Colonic mucosa (tissue), 4 donors: ENCODE results near the gene CYP4Z1. TPM values are rescaled to one million over a fixed set of nuclear protein-coding genes. Genes with fewer than 3 reads are reported as not detected.

ENCODE experiments used
- DNase-seq: peaks from one replicate; pipeline ENCODE4 v3.0.0-alpha.2; 2020
- H3K27ac ChIP-seq: fragments of 200-600 bp; one replicate; pipeline ENCODE4 v1.8.0; 2021
- H3K27me3 ChIP-seq: fragments of 200-600 bp; one replicate; pipeline ENCODE4 v1.8.0; 2021
- H3K36me3 ChIP-seq: fragments of 200-600 bp; one replicate; pipeline ENCODE4 v1.8.0; 2021
- H3K4me1 ChIP-seq: fragments of 200-600 bp; one replicate; pipeline ENCODE4 v1.8.0; 2021; ENCODE audit warnings: mild to moderate bottlenecking
- H3K4me3 ChIP-seq: fragments of 200-600 bp; one replicate; pipeline ENCODE4 v1.8.0; 2021
- H3K9ac ChIP-seq, 2 donors: one replicate each; pipeline ENCODE4 v1.7.0; 2013; ENCODE audit warnings: control low read depth in 2 of 2, low read depth in 2 of 2, low read length in 2 of 2
- H3K9me3 ChIP-seq: fragments of 200-600 bp; one replicate; pipeline ENCODE4 v1.8.0; 2021
- CTCF ChIP-seq: fragments of 200-600 bp; IDR thresholded peaks from one replicate; pipeline ENCODE4 v1.8.0; 2022; ENCODE audit warnings: antibody characterized with exemption, mild to moderate bottlenecking
- intact Hi-C: fragments of 100-400 bp; cut with DNase I; formaldehyde crosslinking; loops from one replicate; pipeline ENCODE4 v1.14.1; 2022
- total RNA-seq, 2 donors: library from RNA; stranded (reverse); fragmentation: NEBNext Ultra II Directional in 1 of 2; extraction: Animal tissue kit (Norgen Biotek cat#: 25700) in 1 of 2; gene quantifications; one replicate each; pipeline ENCODE4 v1.2.1, GENCODE V29; 2021
- donor health status: healthy.
- donor health status: DM: no; HTN: no; CAD: no.
- donor health status: DM: no; HTN: no; CAD: no.

Gene CYP4Z1
- not detected for total RNA-seq

GRCh38 chr1:47067097-47067594, at the start of gene CYP4Z1:
CYP4Z1 (plus strand) TSS chr1:47067231; CDS start chr1:47067491, 260 bp downstream.
- Histone ChIP-seq H3K9ac (no peak within 1 kb of the TSS), H3K9me3 (no peaks in the 10 kb centered on the region), H3K4me1 (no peaks in the 10 kb centered on the region), H3K4me3 (no peak within 1 kb of the TSS), H3K27me3 (no peaks in the 10 kb centered on the region), H3K27ac (no peak within 1 kb of the TSS), H3K36me3 (no peaks in the 10 kb centered on the region)
- intact Hi-C loops, result no loop called here
- no peak for TF ChIP-seq CTCF
- no peak for DNase-seq

GRCh38 chr1:47021070-47021469, 46.0 kb upstream of the CYP4Z1 start:
- no peak for TF ChIP-seq CTCF
- DNase-seq, result no peak
- no peaks in the 10 kb centered on the region for H3K9me3 ChIP-seq
- no peaks in the 10 kb centered on the region for H3K36me3 ChIP-seq
- H3K27ac ChIP-seq, result no peak overlapping the region
- intact Hi-C loops, result no loop called here
- peaks cover 7% of the 10 kb centered on the region for H3K27me3 ChIP-seq
- H3K4me3 ChIP-seq, result no peak overlapping the region
- H3K4me1 ChIP-seq, result no peaks in the 10 kb centered on the region
- no peak overlapping the region for H3K9ac ChIP-seq

DNA sequence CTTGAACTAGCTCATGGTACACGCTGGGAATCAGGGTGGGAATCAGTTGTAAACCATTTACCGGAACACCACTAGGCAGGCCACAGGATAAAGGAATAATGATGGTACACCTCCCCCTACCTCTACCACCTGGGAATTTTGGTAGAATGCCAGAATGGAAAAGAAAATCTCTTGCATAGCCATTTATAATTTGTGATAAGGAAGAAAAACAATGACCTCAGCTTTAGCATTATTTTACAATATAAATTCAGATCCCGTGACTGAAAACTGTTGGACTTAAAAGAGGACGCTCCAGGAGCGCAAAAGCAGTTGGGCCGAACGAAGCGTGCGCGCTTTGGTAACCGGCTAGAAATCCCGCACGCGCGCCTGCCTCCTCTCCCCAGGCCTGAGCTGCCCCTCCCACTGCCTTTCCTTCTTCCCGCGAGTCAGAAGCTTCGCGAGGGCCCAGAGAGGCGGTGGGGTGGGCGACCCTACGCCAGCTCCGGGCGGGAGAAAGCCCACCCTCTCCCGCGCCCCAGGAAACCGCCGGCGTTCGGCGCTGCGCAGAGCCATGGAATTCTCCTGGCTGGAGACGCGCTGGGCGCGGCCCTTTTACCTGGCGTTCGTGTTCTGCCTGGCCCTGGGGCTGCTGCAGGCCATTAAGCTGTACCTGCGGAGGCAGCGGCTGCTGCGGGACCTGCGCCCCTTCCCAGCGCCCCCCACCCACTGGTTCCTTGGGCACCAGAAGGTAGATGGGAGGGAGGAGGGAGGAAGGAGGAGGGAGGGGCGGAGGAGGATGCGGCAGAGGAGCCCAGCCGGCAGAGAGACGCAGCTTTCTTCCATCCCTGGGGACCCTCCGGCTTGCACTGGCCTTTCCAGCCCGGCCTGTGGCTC, 43.5 kb upstream of the CYP4Z1 start, which contains the start of gene CYP4X1:
CYP4X1 (plus strand) TSS at position 402 of the 873 bp plus-strand sequence; CDS start at position 551, 149 bp downstream.
- H3K9ac ChIP-seq, result no peak within 1 kb of the TSS
- H3K27me3 ChIP-seq, result peaks cover 7% of the 10 kb centered on the region
- no peaks in the 10 kb centered on the region for H3K36me3 ChIP-seq
- TF ChIP-seq CTCF, result no peak
- H3K4me3 ChIP-seq, result peak within 1 kb of the TSS; percentile 38
- H3K4me1 ChIP-seq, result no peaks in the 10 kb centered on the region
- H3K27ac ChIP-seq, result no peak within 1 kb of the TSS
- peak; percentile 27 for DNase-seq
- no peaks in the 10 kb centered on the region for H3K9me3 ChIP-seq
- intact Hi-C loops, result no loop called here

DNA sequence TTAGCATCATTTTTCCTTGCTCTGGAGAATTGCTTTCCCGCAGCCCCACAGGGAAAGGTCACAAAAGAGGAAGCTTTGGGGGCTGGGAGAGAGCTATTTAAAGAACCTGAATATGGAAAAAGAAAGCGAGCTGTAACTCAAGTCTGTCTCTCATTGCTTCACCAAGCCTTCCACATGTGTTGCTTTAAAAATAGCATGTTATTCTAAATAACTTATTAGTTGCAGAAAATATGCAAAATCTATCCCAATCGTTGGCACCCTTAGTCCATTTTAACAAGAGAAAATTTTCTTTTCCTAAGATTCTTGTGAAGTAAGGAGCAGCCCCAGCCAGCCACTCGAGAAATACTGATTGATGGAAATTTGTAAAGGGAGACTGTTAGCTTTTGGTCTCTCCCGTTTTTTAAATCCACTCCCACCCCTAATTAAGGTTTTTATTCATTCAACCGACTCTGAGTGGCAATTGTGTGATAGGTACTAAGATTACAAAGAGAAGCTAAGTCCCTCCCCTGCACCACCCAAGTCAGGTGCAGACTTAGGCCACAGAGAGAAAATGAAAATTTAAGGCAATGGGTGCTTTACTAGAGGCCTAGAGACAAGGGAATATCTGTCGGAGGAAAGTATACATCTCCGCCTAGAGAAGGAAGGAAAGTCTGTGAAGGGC, 42.8 kb upstream of the CYP4Z1 start:
- DNase-seq, result no peak
- Histone ChIP-seq H3K36me3 (no peaks in the 10 kb centered on the region), H3K27ac (no peak overlapping the region), H3K27me3 (peaks cover 7% of the 10 kb centered on the region), H3K9ac (no peak overlapping the region), H3K4me1 (no peaks in the 10 kb centered on the region), H3K4me3 (peak overlapping the region; percentile 38), H3K9me3 (no peaks in the 10 kb centered on the region)
- TF ChIP-seq CTCF, result no peak
- intact Hi-C loops, result no loop called here

DNA sequence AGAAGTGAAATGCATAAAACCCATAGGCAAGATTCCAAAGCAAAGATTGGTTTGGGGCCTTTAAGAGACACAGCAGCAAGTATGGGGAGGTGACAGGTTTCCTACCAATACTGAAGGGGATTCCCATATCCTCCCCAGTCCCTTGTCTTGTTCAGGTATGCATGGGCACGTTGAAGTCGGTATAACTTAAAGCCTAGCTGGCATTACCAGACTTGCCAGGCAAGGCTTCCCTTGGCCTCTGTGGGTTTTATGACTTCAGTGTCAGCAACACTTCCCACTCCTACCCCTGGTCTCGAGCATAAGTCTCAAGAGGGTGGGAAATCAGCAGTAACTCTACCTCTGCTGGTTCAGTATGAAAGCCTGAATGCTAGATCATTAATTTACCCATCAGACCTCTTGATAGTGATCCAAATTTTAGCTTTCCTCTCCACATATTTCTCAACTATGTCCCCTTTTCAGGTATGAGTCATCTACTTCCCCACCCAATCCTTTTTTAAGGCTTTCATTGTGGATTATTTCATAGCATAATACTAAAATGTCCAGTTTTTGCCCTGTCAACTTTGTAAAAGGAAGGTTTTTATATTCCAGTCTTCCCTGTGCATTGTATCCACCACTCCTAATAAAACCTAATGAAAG, 36.7 kb upstream of the CYP4Z1 start:
- DNase-seq, result no peak

More for the DNA sequence above, 36.7 kb upstream of the CYP4Z1 start:
- Histone ChIP-seq H3K4me1 (peaks cover 5% of the 10 kb centered on the region), H3K9me3 (no peaks in the 10 kb centered on the region), H3K27me3 (no peaks in the 10 kb centered on the region), H3K4me3 (no peak overlapping the region), H3K9ac (no peak overlapping the region), H3K27ac (no peak overlapping the region), H3K36me3 (no peaks in the 10 kb centered on the region)
- intact Hi-C loops, result no loop called here
- TF ChIP-seq CTCF, result no peak
